Natural killer cell (primary cell): Measurements from ENCODE around the gene CEP41. TPM values are rescaled to one million over a fixed set of nuclear protein-coding genes. Genes with fewer than 3 reads are reported as not detected.

Experiments
- ATAC-seq, 3 donors: fragments of 150-1000 bp in 2 of 3; fragments of 200-7000 bp in 1 of 3; cut with Tn5 transposase; 1 replicate in 1 of 3; 2 replicates in 2 of 3; pipeline ENCODE4 v1.10.0; 2021; ENCODE audit warnings: mild to moderate bottlenecking in 2 of 3, moderate library complexity in 2 of 3
- DNase-seq, 2 donors: peaks; one replicate each; pipeline versions ENCODE4 v3.0.0 to v3.0.0-alpha.2; 2013 to 2021; ENCODE audit warnings: mixed read lengths in 1 of 2
- H3K27ac ChIP-seq: one replicate; pipeline ENCODE4 v1.5.1; 2013; ENCODE audit warnings: mild to moderate bottlenecking, low read length
- H3K27me3 ChIP-seq: one replicate; pipeline ENCODE4 v1.6.1; 2013; ENCODE audit warnings: low read length; ENCODE audit not compliant: control insufficient read depth, insufficient read depth
- H3K36me3 ChIP-seq: one replicate; pipeline ENCODE4 v1.6.1; 2013; ENCODE audit warnings: low read length; ENCODE audit not compliant: control insufficient read depth, insufficient read depth
- H3K4me1 ChIP-seq: one replicate; pipeline ENCODE4 v1.6.1; 2013; ENCODE audit warnings: low read length; ENCODE audit not compliant: control insufficient read depth, insufficient read depth
- H3K4me3 ChIP-seq: one replicate; pipeline ENCODE4 v1.5.1; 2013; ENCODE audit warnings: low read length
- H3K9me3 ChIP-seq: one replicate; pipeline ENCODE4 v1.6.1; 2013; ENCODE audit warnings: low read length; ENCODE audit not compliant: control insufficient read depth, insufficient read depth
- H3K27ac Mint-ChIP-seq, 2 donors: one replicate each; pipeline ENCODE4 v1.8.0; 2022; ENCODE audit warnings: mild to moderate bottlenecking in 2 of 2, mixed read lengths in 2 of 2, moderate library complexity in 1 of 2
- H3K27me3 Mint-ChIP-seq, 2 donors: one replicate each; pipeline ENCODE4 v1.8.0; 2022; ENCODE audit warnings: low read depth in 2 of 2, mixed read lengths in 2 of 2
- H3K36me3 Mint-ChIP-seq: one replicate; pipeline ENCODE4 v1.8.0; 2022; ENCODE audit warnings: mixed read lengths
- H3K4me1 Mint-ChIP-seq, 2 donors: one replicate each; pipeline ENCODE4 v1.8.0; 2022; ENCODE audit warnings: mixed read lengths in 2 of 2
- H3K4me3 Mint-ChIP-seq: one replicate; pipeline ENCODE4 v1.8.0; 2022; ENCODE audit warnings: mild to moderate bottlenecking, moderate library complexity, mixed read lengths
- H3K9me3 Mint-ChIP-seq, 2 donors: one replicate each; pipeline ENCODE4 v1.8.0; 2022; ENCODE audit warnings: mixed read lengths in 2 of 2
- WGBS: methylation state at CpG from one replicate; pipeline ENCODE4 v1.1.7; 2013; ENCODE audit warnings: missing lambda C conversion rate; ENCODE audit not compliant: insufficient coverage; 5-methylcytosine and 5-hydroxymethylcytosine counted together
- intact Hi-C: fragments of 100-400 bp; cut with micrococcal nuclease; formaldehyde crosslinking; loops from one replicate; pipeline ENCODE4 v1.14.2; 2022
- total RNA-seq, 4 donors: library from RNA; stranded (reverse); fragments of 120-200 nt in 1 of 4; gene quantifications; one replicate each; pipeline versions ENCODE4 v1.2.3 to v1.2.4, GENCODE V29; 2013 to 2022
- TF ChIP-seq, protein P1 (sequence below): fragments of 200-600 bp; IDR thresholded peaks from one replicate; pipeline ENCODE4 v1.8.0; 2022; ENCODE audit warnings: antibody characterized with exemption

The CEP41 gene
- total RNA-seq, 3 donors from 2014 or later (not counting 1 experiment from before 2014, with no cell fraction given) = 8.7 to 14.2 (median 11.2) TPM

GRCh38 chr7:130360518-130360917 lies 80.3 kb downstream of the CEP41 start:
- Mint-ChIP-seq H3K27me3 (no peaks in the 10 kb centered on the region), H3K27ac (no peak overlapping the region), H3K4me1 (no peaks in the 10 kb centered on the region), H3K9me3 (peaks cover 0 to 7% of the 10 kb centered on the region in 2 donors), H3K4me3 (no peak overlapping the region), H3K36me3 (no peaks in the 10 kb centered on the region)
- intact Hi-C loops = no loop called here
- H3K27me3 ChIP-seq = no peaks in the 10 kb centered on the region
- WGBS = 98% methylated on average over 2 of the region's 3 CpGs
- H3K4me1 ChIP-seq = no peaks in the 10 kb centered on the region
- TF ChIP-seq, protein P1, sequence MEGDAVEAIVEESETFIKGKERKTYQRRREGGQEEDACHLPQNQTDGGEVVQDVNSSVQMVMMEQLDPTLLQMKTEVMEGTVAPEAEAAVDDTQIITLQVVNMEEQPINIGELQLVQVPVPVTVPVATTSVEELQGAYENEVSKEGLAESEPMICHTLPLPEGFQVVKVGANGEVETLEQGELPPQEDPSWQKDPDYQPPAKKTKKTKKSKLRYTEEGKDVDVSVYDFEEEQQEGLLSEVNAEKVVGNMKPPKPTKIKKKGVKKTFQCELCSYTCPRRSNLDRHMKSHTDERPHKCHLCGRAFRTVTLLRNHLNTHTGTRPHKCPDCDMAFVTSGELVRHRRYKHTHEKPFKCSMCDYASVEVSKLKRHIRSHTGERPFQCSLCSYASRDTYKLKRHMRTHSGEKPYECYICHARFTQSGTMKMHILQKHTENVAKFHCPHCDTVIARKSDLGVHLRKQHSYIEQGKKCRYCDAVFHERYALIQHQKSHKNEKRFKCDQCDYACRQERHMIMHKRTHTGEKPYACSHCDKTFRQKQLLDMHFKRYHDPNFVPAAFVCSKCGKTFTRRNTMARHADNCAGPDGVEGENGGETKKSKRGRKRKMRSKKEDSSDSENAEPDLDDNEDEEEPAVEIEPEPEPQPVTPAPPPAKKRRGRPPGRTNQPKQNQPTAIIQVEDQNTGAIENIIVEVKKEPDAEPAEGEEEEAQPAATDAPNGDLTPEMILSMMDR = no peak
- H3K36me3 ChIP-seq = no peaks in the 10 kb centered on the region
- DNase-seq = no peak
- H3K9me3 ChIP-seq = peaks cover 7% of the 10 kb centered on the region
- no peak overlapping the region for H3K27ac ChIP-seq
- no peak overlapping the region for H3K4me3 ChIP-seq
- no peak for ATAC-seq

GRCh38 chr7:130359276-130359857 lies 81.4 kb downstream of the CEP41 start:
- no peak for ATAC-seq
- Histone ChIP-seq H3K4me3 (no peak overlapping the region), H3K27ac (no peak overlapping the region), H3K9me3 (peaks cover 7% of the 10 kb centered on the region), H3K4me1 (no peaks in the 10 kb centered on the region), H3K27me3 (no peaks in the 10 kb centered on the region), H3K36me3 (no peaks in the 10 kb centered on the region)
- no peak for DNase-seq
- WGBS = 91% methylated on average over 5 of the region's 5 CpGs
- peaks cover 0 to 7% of the 10 kb centered on the region in 2 donors for H3K9me3 Mint-ChIP-seq
- H3K27me3 Mint-ChIP-seq = no peaks in the 10 kb centered on the region
- no peak overlapping the region for H3K4me3 Mint-ChIP-seq
- H3K4me1 Mint-ChIP-seq = no peaks in the 10 kb centered on the region
- TF ChIP-seq, protein P1 = no peak
- intact Hi-C loops = loop anchor here (5.0 kb wide), 1 partner anchor 48 kb away; no protein-coding TSS in a partner anchor
- no peak overlapping the region for H3K27ac Mint-ChIP-seq
- no peaks in the 10 kb centered on the region for H3K36me3 Mint-ChIP-seq

DNA sequence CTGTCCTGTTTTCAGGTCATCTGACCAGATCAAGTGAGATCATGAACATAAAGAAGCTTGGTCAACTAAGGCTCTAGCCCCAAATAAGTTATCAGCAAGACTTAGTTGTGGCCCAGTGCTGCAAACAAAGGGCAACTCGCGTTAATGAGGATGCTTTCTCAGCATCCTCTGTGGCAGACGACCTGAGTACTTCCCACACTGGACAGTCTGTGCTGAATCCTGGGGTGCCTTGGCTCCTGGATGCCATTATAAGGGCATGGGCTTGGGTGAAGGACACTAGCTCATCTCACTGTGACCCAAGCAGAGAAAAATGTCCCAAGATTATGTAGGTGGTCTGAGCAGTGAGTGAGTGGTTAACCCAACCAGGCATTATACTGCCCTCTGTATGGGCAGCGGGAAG lies 82.3 kb downstream of the CEP41 start:
- no peak overlapping the region for H3K4me3 Mint-ChIP-seq
- ATAC-seq = no peak
- intact Hi-C loops = loop anchor here (5.0 kb wide), 1 partner anchor 49 kb away; no protein-coding TSS in a partner anchor

More for the DNA sequence above, 82.3 kb downstream of the CEP41 start:
- Mint-ChIP-seq H3K27me3 (no peaks in the 10 kb centered on the region), H3K4me1 (no peaks in the 10 kb centered on the region), H3K36me3 (no peaks in the 10 kb centered on the region), H3K9me3 (peaks cover 0 to 7% of the 10 kb centered on the region in 2 donors), H3K27ac (no peak overlapping the region)
- Histone ChIP-seq H3K9me3 (peaks cover 7% of the 10 kb centered on the region), H3K36me3 (no peaks in the 10 kb centered on the region), H3K4me1 (no peaks in the 10 kb centered on the region), H3K27me3 (no peaks in the 10 kb centered on the region), H3K27ac (no peak overlapping the region), H3K4me3 (no peak overlapping the region)
- TF ChIP-seq, protein P1 = no peak
- no peak for DNase-seq
- 90% methylated on average over 4 of the region's 4 CpGs for WGBS
